Sigmoid colon (tissue), 7 donors: Measurements from ENCODE around the gene PPP4C. TPM values are rescaled to one million over a fixed set of nuclear protein-coding genes. Genes with fewer than 3 reads are reported as not detected.

Experiments
- DNase-seq: peaks from one replicate; pipeline ENCODE4 v3.0.0-alpha.2; 2019
- H3K27ac ChIP-seq, 4 donors: fragments of 200-600 bp; sonication (generic); one replicate each; pipeline ENCODE4 v1.5.1; 2016 to 2019; ENCODE audit warnings: mild to moderate bottlenecking in 1 of 4
- H3K27me3 ChIP-seq, 3 donors: fragments of 200-600 bp; sonication (generic); one replicate each; pipeline ENCODE4 v1.5.1; 2019; ENCODE audit warnings: mild to moderate bottlenecking in 1 of 3
- H3K36me3 ChIP-seq, 4 donors: fragments of 200-600 bp; sonication (generic); one replicate each; pipeline ENCODE4 v1.5.1; 2016 to 2019
- H3K4me1 ChIP-seq, 4 donors: fragments of 200-600 bp; sonication (generic); one replicate each; pipeline ENCODE4 v1.5.1; 2017 to 2019
- H3K4me3 ChIP-seq, 4 donors: fragments of 200-600 bp; sonication (generic); one replicate each; pipeline ENCODE4 v1.5.1; 2017 to 2019; ENCODE audit warnings: mild to moderate bottlenecking in 2 of 4, moderate library complexity in 1 of 4
- H3K9me3 ChIP-seq, 4 donors: fragments of 200-600 bp in 3 of 4; sonication (generic) in 3 of 4; one replicate each; pipeline versions ENCODE4 v1.5.1 to v1.6.1; 2013 to 2019
- EP300 ChIP-seq, 4 donors: sonication (generic); formaldehyde crosslinking; IDR thresholded peaks; one replicate each; pipeline ENCODE4 v1.6.1; 2017; ENCODE audit warnings: antibody characterized with exemption in 4 of 4
- POLR2A ChIP-seq, 2 donors: fragments of 450-650 bp; IDR thresholded peaks; one replicate each; pipeline ENCODE4 v1.6.1; 2016; ENCODE audit warnings: antibody characterized with exemption in 2 of 2, mild to moderate bottlenecking in 2 of 2, moderate library complexity in 2 of 2
- POLR2AphosphoS5 ChIP-seq, 4 donors: sonication (generic); formaldehyde crosslinking; IDR thresholded peaks; one replicate each; pipeline ENCODE4 v1.6.1; 2017; ENCODE audit warnings: antibody characterized with exemption in 4 of 4
- WGBS, 2 donors: extraction: QIAGEN DNeasy Blood & Tissue Kit; methylation state at CpG; one replicate each; pipeline ENCODE4 v1.1.7; 2013; 5-methylcytosine and 5-hydroxymethylcytosine counted together
- intact Hi-C: fragments of 100-400 bp; cut with DNase I; formaldehyde crosslinking; loops from one replicate; pipeline ENCODE4 v1.15.1; 2023
- polyA plus RNA-seq, 3 donors: library from polyadenylated mRNA; stranded (reverse); fragments of 200-250 nt; gene quantifications; one replicate each; pipeline ENCODE4 v1.2.3, GENCODE V29; 2013
- total RNA-seq, 4 donors: library from RNA; depleted of rRNA; stranded (reverse); fragments of >200 nt; gene quantifications; one replicate each; pipeline ENCODE4 v1.1.0, GENCODE V29; 2016
- TF ChIP-seq, protein P1 (sequence below), 4 experiments: fragments of 450-650 bp in 3 of 4; fragments of 200-600 bp in 1 of 4; IDR thresholded peaks; one replicate each; pipeline ENCODE4 v1.5.1; 2016 to 2019; ENCODE audit warnings: antibody characterized with exemption in 4 of 4, mild to moderate bottlenecking in 3 of 4, moderate library complexity in 2 of 4
- donor health status: healthy with polysubstance abuse.
- donor health status: Bipolar disorder and iron deficiency.
- donor health status: healthy.

PPP4C gene
- total and polyA plus RNA-seq, 7 donors, result 39.2 to 155 (median 45.6) TPM

GRCh38 chr16:30092373-30093010 lies 16.7 kb downstream of the PPP4C start:
- H3K4me3 ChIP-seq, result peak overlapping the region in 3 of 4 donors; percentile 49 to 65 (median 50)
- 3 to 4% methylated on average over 22 of the region's 22 CpGs for WGBS, 2 donors
- no peaks in the 10 kb centered on the region for H3K27me3 ChIP-seq
- peaks cover 0 to 6% (median 4%) of the 10 kb centered on the region in 4 donors for H3K9me3 ChIP-seq
- TF ChIP-seq, protein P1, sequence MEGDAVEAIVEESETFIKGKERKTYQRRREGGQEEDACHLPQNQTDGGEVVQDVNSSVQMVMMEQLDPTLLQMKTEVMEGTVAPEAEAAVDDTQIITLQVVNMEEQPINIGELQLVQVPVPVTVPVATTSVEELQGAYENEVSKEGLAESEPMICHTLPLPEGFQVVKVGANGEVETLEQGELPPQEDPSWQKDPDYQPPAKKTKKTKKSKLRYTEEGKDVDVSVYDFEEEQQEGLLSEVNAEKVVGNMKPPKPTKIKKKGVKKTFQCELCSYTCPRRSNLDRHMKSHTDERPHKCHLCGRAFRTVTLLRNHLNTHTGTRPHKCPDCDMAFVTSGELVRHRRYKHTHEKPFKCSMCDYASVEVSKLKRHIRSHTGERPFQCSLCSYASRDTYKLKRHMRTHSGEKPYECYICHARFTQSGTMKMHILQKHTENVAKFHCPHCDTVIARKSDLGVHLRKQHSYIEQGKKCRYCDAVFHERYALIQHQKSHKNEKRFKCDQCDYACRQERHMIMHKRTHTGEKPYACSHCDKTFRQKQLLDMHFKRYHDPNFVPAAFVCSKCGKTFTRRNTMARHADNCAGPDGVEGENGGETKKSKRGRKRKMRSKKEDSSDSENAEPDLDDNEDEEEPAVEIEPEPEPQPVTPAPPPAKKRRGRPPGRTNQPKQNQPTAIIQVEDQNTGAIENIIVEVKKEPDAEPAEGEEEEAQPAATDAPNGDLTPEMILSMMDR (IDR thresholded peaks at IDR 0.05), result peak in 3 of 4 experiments; percentile 15 to 48 (median 30)
- TF ChIP-seq POLR2AphosphoS5 (IDR thresholded peaks at IDR 0.05) (peak in 3 of 4 donors; percentile 42 to 72 (median 63)), EP300 (IDR thresholded peaks at IDR 0.05) (no peak), POLR2A (IDR thresholded peaks at IDR 0.05) (no peak)
- H3K4me1 ChIP-seq, result peaks cover 0 to 51% (median 48%) of the 10 kb centered on the region in 4 donors
- H3K27ac ChIP-seq, result peak overlapping the region; percentile 81 to 97 (median 87)
- peak; percentile 90 for DNase-seq
- intact Hi-C loops, result loop anchor here (5.0 to 10.0 kb wide), 6 partner anchors 98 to 1362 kb away; partner anchors contain the start of genes ARMC5, FBRS, HIRIP3 and INO80E
- H3K36me3 ChIP-seq, result peaks cover 0 to 23% (median 10%) of the 10 kb centered on the region in 4 donors

- 84 to 86% methylated on average over 11 of the region's 11 CpGs for WGBS, 2 donors
- Histone ChIP-seq H3K4me1 (peaks cover 0 to 51% (median 48%) of the 10 kb centered on the region in 4 donors), H3K27ac (peak overlapping the region; percentile 92 to 97 (median 96)), H3K9me3 (peaks cover 0 to 6% (median 4%) of the 10 kb centered on the region in 4 donors), H3K4me3 (peak overlapping the region; percentile 80 to 90 (median 88)), H3K27me3 (no peaks in the 10 kb centered on the region), H3K36me3 (peaks cover 0 to 23% (median 10%) of the 10 kb centered on the region in 4 donors)
- DNase-seq, result no peak
- intact Hi-C loops, result loop anchor here (5.0 to 10.0 kb wide), 7 partner anchors 42 to 1360 kb away; partner anchors contain the start of genes ARMC5, FBRS, HIRIP3 and INO80E
- TF ChIP-seq EP300 (IDR thresholded peaks at IDR 0.05), result no peak
- TF ChIP-seq POLR2A (IDR thresholded peaks at IDR 0.05), result no peak
- TF ChIP-seq, protein P1 (IDR thresholded peaks at IDR 0.05), result no peak
- no peak for TF ChIP-seq POLR2AphosphoS5 (IDR thresholded peaks at IDR 0.05)
Measured at GRCh38 chr16:30094541-30095165, 18.9 kb downstream of the PPP4C start.

DNA sequence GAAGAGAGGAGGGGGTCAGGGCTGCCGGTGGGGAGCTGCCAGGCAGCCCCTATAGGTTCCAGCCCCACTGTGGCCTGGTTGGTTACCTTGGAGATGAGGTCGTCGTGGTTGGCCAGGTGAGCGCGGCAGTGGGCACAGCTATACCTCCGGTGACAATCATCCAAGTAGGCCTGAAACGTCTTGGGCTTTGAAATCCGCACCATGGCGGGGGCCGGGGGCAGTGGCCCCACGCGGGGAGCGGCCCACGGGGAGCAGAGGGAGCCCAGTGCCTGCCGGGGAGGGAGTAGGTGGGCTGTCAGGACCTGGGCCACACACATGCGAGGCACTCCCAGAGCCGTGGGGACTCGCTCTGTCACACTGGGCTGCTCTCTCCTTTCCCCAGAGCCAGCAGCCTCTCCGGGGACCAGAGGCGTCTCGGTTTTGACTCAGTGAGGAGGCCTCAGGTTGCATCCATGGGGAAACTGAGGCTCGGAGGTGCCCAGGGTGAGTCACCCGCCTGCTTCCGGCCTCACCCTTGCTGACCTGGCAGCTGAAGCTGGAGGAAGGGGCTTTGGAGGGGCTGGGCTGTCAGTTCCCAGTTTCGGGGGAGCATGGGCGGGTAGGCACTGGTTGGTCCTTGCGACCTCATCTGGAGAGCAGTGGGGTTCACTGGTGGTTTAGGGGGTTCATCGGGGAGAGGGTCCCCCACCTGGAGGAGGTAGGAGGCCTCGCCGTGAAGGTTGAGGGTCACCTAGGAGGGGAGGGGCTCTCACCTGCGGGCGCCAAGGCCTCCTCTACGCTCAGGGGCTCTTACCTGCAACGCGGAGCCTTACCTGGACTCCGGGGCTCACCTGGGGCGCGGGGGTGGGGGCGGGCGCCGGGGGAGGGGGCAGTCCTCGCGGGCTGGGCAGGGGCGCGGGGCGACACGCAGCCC lies 19.6 kb downstream of the PPP4C start:
- H3K27ac ChIP-seq, result peak overlapping the region; percentile 92 to 97 (median 96)
- peak overlapping the region; percentile 80 to 90 (median 88) for H3K4me3 ChIP-seq
- peaks cover 0 to 23% (median 10%) of the 10 kb centered on the region in 4 donors for H3K36me3 ChIP-seq
- WGBS, 2 donors, result 4 to 11% methylated on average over 47 of the region's 47 CpGs
- H3K27me3 ChIP-seq, result no peaks in the 10 kb centered on the region
- peaks cover 0 to 6% (median 4%) of the 10 kb centered on the region in 4 donors for H3K9me3 ChIP-seq
- no peak for TF ChIP-seq POLR2AphosphoS5 (IDR thresholded peaks at IDR 0.05)
- TF ChIP-seq, protein P1 (IDR thresholded peaks at IDR 0.05), result no peak
- TF ChIP-seq POLR2A (IDR thresholded peaks at IDR 0.05), result no peak
- TF ChIP-seq EP300 (IDR thresholded peaks at IDR 0.05), result no peak
- H3K4me1 ChIP-seq, result peaks cover 0 to 51% (median 48%) of the 10 kb centered on the region in 4 donors
- DNase-seq, result no peak
- intact Hi-C loops, result loop anchor here (2.0 to 10.0 kb wide), 7 partner anchors 27 to 1359 kb away; partner anchors contain the start of genes ARMC5, FBRS, HIRIP3 and INO80E
